Bronchial epithelial cell (primary cell): ENCODE results near the gene MBD5. TPM values are rescaled to one million over a fixed set of nuclear protein-coding genes. Genes with fewer than 3 reads are reported as not detected.

Source experiments
- DNase-seq: peaks from one replicate; pipeline ENCODE4 v3.0.0-alpha.2; 2010; ENCODE audit warnings: low read depth
- FAIRE-seq: peaks from 2 replicates; lab custom pipeline; 2011; peaks lifted over from hg19 to GRCh38; lab: Jason Lieb, UNC
- H3K27me3 ChIP-seq: 2 replicates; pipeline ENCODE4 v1.5.1; 2011; ENCODE audit warnings: low read length; ENCODE audit not compliant: control insufficient read depth, insufficient read depth
- H3K36me3 ChIP-seq: 2 replicates; pipeline ENCODE4 v1.5.1; 2011; ENCODE audit warnings: low read length; ENCODE audit not compliant: control insufficient read depth, insufficient read depth
- H3K4me3 ChIP-seq: 2 replicates; pipeline ENCODE4 v1.5.1; 2011; ENCODE audit warnings: mild to moderate bottlenecking, low read depth, low read length, control low read depth
- total RNA-seq: library from RNA; depleted of rRNA; stranded (reverse); fragments of >200 nt; gene quantifications from 2 replicates; pipeline ENCODE4 v1.2.1, GENCODE V29; 2014
- TF ChIP-seq, protein P1 (sequence below): IDR thresholded peaks from 2 replicates; pipeline ENCODE4 v1.5.1; 2011; ENCODE audit warnings: mild to moderate bottlenecking, moderate library complexity, low read length, control low read depth, inconsistent platforms; ENCODE audit not compliant: insufficient read depth, severe bottlenecking

MBD5 gene
- total RNA-seq, 1 donor from 2014 or later, result 5.3 TPM

- TF ChIP-seq, protein P1, sequence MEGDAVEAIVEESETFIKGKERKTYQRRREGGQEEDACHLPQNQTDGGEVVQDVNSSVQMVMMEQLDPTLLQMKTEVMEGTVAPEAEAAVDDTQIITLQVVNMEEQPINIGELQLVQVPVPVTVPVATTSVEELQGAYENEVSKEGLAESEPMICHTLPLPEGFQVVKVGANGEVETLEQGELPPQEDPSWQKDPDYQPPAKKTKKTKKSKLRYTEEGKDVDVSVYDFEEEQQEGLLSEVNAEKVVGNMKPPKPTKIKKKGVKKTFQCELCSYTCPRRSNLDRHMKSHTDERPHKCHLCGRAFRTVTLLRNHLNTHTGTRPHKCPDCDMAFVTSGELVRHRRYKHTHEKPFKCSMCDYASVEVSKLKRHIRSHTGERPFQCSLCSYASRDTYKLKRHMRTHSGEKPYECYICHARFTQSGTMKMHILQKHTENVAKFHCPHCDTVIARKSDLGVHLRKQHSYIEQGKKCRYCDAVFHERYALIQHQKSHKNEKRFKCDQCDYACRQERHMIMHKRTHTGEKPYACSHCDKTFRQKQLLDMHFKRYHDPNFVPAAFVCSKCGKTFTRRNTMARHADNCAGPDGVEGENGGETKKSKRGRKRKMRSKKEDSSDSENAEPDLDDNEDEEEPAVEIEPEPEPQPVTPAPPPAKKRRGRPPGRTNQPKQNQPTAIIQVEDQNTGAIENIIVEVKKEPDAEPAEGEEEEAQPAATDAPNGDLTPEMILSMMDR, result no peak
- DNase-seq (no peak), FAIRE-seq (no peak)
- Histone ChIP-seq H3K36me3 (no peaks in the 10 kb centered on the region), H3K4me3 (no peak overlapping the region), H3K27me3 (no peaks in the 10 kb centered on the region)
Observed at GRCh38 chr2:148172131-148172753, 151.4 kb downstream of the MBD5 start.

GRCh38 chr2:148173168-148173567 is 152.3 kb downstream of the MBD5 start:
- FAIRE-seq (no peak), DNase-seq (no peak)
- H3K27me3 ChIP-seq, result no peaks in the 10 kb centered on the region
- H3K4me3 ChIP-seq, result no peak overlapping the region
- H3K36me3 ChIP-seq, result no peaks in the 10 kb centered on the region
- TF ChIP-seq, protein P1, result no peak

- FAIRE-seq (no peak), DNase-seq (no peak)
- no peaks in the 10 kb centered on the region for H3K27me3 ChIP-seq
- TF ChIP-seq, protein P1, result no peak
- H3K4me3 ChIP-seq, result no peak overlapping the region
- H3K36me3 ChIP-seq, result peaks cover 1% of the 10 kb centered on the region
Observed at GRCh38 chr2:148177559-148177958, 156.7 kb downstream of the MBD5 start.

GRCh38 chr2:148179724-148180123 is 158.8 kb downstream of the MBD5 start:
- TF ChIP-seq, protein P1, result no peak
- H3K4me3 ChIP-seq, result no peak overlapping the region
- H3K27me3 ChIP-seq, result no peaks in the 10 kb centered on the region
- FAIRE-seq, result no peak
- H3K36me3 ChIP-seq, result peaks cover 1% of the 10 kb centered on the region
- no peak for DNase-seq

DNA sequence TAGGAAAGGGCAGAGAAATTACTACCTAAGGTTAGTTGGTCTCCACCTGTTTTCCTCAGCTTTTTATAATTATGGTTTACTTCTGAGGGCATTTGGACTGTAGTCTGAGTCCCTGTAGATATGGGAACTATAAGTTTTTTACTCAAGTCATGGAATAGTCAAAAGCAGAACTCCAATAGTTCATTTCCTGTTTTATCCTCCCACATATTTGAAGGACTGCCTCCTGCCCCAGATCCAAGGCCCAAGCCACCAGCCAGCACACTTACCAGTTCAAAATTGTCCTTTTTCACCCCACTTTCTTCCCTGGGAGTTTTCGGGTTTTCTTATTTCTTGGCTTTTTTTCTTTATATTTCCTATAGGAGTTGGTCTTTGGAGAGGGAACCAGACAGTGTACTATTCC is 164.1 kb downstream of the MBD5 start:
- no peak for FAIRE-seq
- TF ChIP-seq, protein P1, result no peak
- DNase-seq, result no peak
- peaks cover 1% of the 10 kb centered on the region for H3K36me3 ChIP-seq
- no peak overlapping the region for H3K4me3 ChIP-seq
- no peaks in the 10 kb centered on the region for H3K27me3 ChIP-seq

DNA sequence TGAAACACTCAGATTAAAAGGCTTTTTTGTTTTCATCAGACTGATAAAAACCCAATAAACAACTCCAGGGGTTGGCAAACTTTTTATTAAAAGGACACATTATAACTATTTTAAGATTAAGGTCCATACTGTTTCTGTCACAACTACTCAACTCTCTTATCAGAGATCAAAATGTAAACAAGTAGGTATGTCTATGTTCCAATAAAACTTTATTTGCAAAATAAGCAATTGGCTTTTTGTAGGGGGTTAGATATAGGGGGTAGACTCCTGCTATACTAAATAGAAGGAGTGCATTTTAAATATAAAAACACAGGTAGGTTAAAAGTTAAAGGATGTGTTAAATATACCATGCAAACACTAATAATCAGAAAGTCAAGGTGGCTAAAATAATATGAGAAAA is 174.0 kb downstream of the MBD5 start:
- TF ChIP-seq, protein P1, result no peak
- Histone ChIP-seq H3K4me3 (no peak overlapping the region), H3K27me3 (no peaks in the 10 kb centered on the region), H3K36me3 (no peaks in the 10 kb centered on the region)
- no peak for FAIRE-seq
- no peak for DNase-seq
